SJSA1 (cell line): ENCODE results near the gene QPCTL. TPM values are rescaled to one million over a fixed set of nuclear protein-coding genes. Genes with fewer than 3 reads are reported as not detected.

Experiments
- DNase-seq, 2 experiments: peaks; one replicate each; pipeline ENCODE4 v3.0.0-alpha.2; 2015 to 2020; ENCODE audit warnings: low spot score in 2 of 2, low read depth in 1 of 2
- H3K27ac ChIP-seq: fragments of 250-450 bp; sonication (Bioruptor Pico); 2 replicates; pipeline ENCODE4 v1.5.1; 2020; ENCODE audit warnings: mild to moderate bottlenecking, moderate library complexity
- H3K27me3 ChIP-seq: fragments of 250-450 bp; sonication (Bioruptor Pico); replicated peaks from 2 replicates; pipeline ENCODE4 v1.5.1; 2020; ENCODE audit warnings: mild to moderate bottlenecking, moderate library complexity
- H3K36me3 ChIP-seq: fragments of 250-450 bp; sonication (Bioruptor Pico); 2 replicates; pipeline ENCODE4 v1.5.1; 2020; ENCODE audit warnings: mild to moderate bottlenecking
- H3K4me1 ChIP-seq: fragments of 250-450 bp; sonication (Bioruptor Pico); replicated peaks from 2 replicates; pipeline ENCODE4 v1.6.1; 2021; ENCODE audit warnings: mild to moderate bottlenecking
- H3K4me3 ChIP-seq: fragments of 250-450 bp; sonication (Bioruptor Pico); 2 replicates; pipeline ENCODE4 v1.5.1; 2020; ENCODE audit warnings: mild to moderate bottlenecking
- H3K9me3 ChIP-seq: fragments of 250-450 bp; sonication (Bioruptor Pico); replicated peaks from 2 replicates; pipeline ENCODE4 v1.5.1; 2020; ENCODE audit warnings: mild to moderate bottlenecking
- total RNA-seq: library from RNA; depleted of rRNA; stranded (reverse); fragments of >200 nt; shearing (Covaris generic); gene quantifications from 2 replicates; pipeline ENCODE4 v1.2.3, GENCODE V29; 2014; rRNA removed

QPCTL gene
- 11.6 and 14.6 TPM in 2 replicates for total RNA-seq

DNA sequence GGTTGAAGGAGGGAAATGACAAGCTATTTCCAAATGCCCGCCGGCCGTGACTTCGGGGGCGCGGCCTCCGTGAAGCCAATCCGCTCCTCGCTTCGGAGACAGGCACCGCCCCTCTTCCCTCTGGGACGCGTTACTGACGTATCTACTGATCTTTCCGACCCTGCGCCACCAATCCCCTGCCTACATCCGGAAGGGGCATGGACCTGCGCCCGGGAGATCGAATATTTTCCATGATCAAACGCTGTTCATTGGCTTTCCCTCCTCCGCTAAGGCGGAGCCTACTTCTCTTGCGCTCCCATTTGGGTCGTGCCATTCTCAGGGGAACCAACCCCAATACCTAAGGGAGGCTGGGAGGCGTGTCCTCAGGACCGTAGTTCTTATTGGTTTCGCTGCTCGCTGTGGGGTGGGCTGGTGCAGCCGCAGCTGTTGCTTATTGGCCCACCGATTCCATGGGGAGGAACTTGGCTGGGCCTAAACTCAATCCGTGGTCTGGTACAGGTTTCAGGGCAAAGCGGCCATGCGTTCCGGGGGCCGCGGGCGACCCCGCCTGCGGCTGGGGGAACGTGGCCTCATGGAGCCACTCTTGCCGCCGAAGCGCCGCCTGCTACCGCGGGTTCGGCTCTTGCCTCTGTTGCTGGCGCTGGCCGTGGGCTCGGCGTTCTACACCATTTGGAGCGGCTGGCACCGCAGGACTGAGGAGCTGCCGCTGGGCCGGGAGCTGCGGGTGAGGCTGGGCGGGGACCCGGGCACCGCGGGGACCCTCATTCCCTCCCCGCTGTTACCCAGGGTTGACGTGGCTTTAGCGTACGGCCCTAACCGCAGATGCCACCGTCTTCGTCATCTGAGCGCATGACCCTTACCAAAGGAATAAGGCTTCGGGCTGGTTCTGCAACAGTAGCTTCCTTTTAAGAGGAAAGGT, at the start of gene QPCTL:
Gene QPCTL, plus strand, starts transcription at position 480 of the 919 bp plus-strand sequence. Its CDS starts 38 bp downstream, at position 518.
- peak; percentile 99 to 100 for DNase-seq
- no peaks in the 10 kb centered on the region for H3K9me3 ChIP-seq
- no peaks in the 10 kb centered on the region for H3K27me3 ChIP-seq
- H3K27ac ChIP-seq, result peak within 1 kb of the TSS; percentile 49
- peaks cover 7% of the 10 kb centered on the region; the same call in 1 of the 2 replicates for H3K4me1 ChIP-seq
- peak within 1 kb of the TSS; percentile 64 for H3K4me3 ChIP-seq
- peaks cover 25% of the 10 kb centered on the region for H3K36me3 ChIP-seq

DNA sequence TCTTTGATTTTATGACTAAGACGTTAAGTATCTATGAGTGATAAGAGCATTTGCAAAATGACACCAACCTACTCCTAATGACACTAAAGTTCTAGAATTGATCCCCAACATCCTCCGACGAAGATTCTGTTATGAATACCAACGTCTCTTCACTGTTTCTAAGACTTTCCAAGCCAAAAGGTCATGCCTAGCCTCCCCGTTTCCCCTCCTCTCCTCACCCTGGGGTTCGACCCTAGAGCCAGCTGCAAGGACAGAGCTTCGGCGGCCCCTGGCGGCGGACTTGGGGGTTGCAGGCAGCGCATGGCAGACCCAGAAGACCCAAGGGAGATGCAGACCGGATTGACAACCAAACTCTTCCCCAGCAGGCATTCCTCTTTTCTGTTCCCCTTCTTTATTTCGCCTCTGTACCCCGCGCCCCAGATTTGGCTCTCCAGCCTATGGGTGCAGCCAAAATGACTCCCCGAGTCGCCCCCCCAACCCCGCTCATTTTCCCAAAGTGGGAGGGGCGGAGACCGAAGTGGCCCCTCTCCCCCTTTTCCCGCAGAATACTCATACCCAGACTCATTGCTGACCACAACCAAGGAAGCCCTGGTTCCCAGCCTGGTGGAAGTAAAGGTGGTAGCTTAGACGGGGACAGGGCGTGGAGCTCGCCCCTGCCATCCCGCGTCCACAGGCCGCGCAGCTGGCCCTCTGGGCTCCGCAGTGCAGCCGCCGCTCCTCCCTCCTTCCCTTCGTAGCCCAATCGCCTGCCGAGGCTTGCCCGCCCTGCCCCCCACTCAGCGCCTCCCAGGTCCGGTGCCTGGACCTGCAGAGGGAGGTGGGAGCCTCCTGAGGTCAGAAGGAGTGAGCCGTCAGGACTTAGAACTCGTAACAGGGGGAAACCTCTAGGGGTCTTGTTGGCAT, 49.2 kb upstream of the QPCTL start:
- Histone ChIP-seq H3K4me3 (no peak overlapping the region), H3K4me1 (peaks cover 37% of the 10 kb centered on the region), H3K36me3 (no peaks in the 10 kb centered on the region), H3K9me3 (no peaks in the 10 kb centered on the region), H3K27me3 (no peaks in the 10 kb centered on the region), H3K27ac (peak overlapping the region; percentile 63)
- peak; percentile 87 to 92 for DNase-seq

DNA sequence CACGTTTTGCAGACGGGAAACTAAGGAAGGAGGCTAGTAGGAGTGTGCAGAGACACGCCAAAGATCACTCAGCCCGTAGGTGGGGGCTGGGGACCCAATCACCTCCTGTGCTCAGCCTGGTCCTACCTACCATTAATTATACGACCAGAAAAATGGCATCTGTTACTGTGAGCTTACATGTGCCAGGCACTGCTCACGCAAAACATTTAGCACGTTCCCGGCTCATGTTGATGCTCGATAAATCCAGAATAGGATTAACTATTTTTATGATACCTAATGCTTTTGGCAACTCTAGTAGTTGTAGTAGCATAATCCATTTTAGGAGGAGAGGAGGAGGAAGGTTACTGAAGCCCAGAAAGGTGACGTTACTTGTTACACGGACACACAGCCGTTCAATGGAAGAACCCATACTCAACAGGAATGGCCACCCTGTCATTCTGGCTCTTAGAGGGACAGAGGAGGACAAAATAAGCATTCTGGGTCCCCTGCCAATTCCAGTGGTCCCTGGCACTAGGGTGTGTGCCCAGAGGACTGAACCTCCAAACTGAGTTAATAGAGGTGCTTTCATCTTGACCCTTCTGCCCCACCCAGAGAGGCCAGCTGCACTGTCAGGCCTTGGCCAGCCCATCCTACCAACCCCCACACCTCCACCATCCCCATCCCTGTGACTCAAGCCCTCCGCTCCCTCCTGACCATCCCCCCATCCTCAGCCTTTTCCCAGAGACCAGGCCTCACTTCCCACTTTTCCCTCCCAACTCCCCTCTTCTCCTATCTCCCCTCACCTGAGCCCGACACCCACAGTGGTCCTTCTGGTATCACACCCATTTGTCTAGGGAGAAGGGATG, 48.3 kb upstream of the QPCTL start:
- Histone ChIP-seq H3K9me3 (no peaks in the 10 kb centered on the region), H3K4me1 (peaks cover 31% of the 10 kb centered on the region), H3K4me3 (no peak overlapping the region), H3K36me3 (no peaks in the 10 kb centered on the region), H3K27me3 (no peaks in the 10 kb centered on the region), H3K27ac (no peak overlapping the region)
- no peak for DNase-seq

DNA sequence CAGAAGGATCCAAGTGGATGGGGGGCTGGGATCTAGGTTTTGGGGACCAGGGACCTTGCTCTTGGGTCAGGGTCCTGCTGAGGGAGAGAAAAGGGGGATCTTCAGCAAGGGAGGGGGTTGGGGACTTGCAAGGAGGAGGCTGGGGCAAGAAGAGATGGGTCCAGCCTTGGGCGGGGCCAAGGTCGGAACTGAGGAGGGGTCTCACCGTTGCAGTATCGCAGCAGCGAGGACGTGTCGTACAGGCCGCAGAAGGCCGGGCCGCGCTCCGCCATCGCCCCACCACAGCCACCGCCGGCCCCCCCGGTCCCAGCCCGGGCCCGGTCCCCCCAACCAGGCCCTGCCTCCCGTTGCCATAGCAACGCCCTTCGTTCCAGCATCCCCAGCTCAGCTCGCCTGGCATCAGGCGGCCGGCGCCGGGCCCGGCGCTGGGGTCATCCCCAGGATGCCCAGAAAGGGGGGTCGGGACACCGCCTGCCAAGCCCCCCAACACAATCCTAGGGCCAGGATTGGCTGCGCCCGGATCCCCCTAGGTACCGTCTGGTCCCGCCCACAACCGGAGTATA, 47.3 kb upstream of the QPCTL start:
- DNase-seq, result no peak
- Histone ChIP-seq H3K9me3 (no peaks in the 10 kb centered on the region), H3K27me3 (no peaks in the 10 kb centered on the region), H3K4me3 (peak overlapping the region; percentile 34), H3K27ac (no peak overlapping the region), H3K36me3 (no peaks in the 10 kb centered on the region), H3K4me1 (peaks cover 25% of the 10 kb centered on the region)

DNA sequence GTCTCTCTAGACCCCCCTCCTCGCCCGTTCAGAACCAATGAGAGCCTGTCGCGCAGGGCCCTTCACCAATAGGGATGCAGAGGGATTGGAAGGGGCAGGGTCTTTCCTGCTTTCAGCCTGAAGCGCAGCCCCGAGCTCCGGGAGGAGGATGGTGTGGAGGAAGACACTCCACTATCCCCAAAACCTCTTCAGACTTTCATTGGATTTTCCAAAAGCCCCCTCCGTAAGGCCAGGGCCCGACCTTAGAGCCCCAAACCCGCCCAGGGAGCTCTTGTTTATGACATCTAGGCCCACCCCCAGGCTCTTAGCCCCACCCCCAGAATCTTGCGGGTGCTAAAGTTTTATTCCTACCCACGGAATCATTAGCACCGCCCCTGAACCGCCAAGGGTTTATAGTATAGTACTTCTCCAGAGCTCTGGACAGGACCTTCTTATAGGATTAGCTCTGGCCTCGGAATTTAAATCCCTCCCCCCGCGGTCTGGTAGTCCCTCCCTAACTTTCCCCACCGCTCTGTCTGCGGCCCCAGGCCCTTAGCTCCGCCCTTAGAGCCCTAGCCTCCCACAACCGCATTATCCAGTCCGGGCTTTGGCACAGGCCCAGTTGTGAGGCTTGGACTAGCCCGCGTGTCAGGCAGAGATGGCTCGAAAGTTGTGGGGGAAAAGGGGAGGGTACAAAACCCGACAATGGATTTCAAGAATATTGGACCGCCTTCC, 46.7 kb upstream of the QPCTL start:
- peak; percentile 95 for DNase-seq
- Histone ChIP-seq H3K4me1 (peaks cover 24% of the 10 kb centered on the region), H3K27me3 (no peaks in the 10 kb centered on the region), H3K9me3 (no peaks in the 10 kb centered on the region), H3K4me3 (peak overlapping the region; percentile 34), H3K36me3 (no peaks in the 10 kb centered on the region), H3K27ac (no peak overlapping the region)

DNA sequence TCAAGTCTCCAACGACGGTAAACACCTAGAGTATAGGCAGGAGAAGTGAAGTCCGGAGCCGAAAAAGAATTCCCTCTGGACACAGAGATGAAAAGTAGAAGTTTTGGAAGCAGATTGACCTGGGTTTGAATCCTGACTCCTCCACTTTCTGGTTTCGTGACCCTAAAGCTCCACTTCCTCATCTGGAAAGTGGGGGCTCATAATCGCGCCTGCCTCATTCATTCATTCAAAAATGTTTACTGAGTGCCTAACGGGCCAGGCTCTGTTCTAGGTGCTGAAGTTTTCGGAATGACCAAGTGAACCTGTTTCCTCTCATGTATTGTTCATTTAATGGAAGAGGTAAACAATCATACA, 46.1 kb upstream of the QPCTL start:
- no peak overlapping the region for H3K27ac ChIP-seq
- H3K4me1 ChIP-seq, result peaks cover 18% of the 10 kb centered on the region
- no peaks in the 10 kb centered on the region for H3K27me3 ChIP-seq
- H3K36me3 ChIP-seq, result no peaks in the 10 kb centered on the region
- peak overlapping the region; percentile 34 for H3K4me3 ChIP-seq
- no peaks in the 10 kb centered on the region for H3K9me3 ChIP-seq
- DNase-seq, result no peak

DNA sequence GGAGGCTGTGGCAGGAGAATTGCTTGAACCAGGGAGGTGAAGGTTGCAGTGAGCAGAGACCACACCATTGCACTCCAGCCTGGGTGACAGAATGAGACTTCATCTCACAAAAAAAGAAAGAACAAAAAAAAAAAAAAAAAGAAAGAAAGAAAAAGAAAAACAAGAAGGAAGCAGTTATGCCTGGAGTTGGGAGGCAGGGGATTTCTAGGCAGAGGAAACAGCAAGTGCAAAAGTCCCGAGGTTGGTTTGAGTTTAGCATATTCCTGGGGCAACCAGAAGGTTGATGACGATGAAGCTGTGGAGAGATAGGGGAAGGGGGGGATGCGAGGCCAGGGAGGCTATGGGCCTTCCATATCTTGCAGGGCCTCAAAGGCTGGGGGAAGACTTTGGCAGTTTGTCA, 41.7 kb upstream of the QPCTL start:
- H3K4me3 ChIP-seq, result no peak overlapping the region

DNA sequence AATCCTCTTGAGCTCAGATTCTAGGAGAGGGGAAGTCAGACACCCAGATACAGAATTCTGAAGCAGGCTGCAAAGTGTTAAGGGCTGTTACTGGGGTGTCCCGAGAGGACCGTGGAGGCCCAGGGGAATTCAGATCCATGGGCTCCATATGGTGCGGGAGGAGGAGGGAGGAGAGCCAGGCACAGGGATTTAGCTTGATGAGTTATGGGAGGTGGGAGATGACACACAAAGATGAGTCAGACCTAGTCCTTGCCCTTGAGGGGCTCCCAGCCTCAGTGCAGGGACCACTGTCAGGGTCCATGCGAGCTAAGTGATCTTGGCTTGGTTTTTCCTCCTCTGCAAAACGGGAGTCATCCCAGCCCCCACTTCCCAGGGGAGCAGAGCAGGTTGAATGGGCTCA, 38.8 kb upstream of the QPCTL start:
- H3K4me3 ChIP-seq, result no peak overlapping the region
- no peak for DNase-seq
- no peaks in the 10 kb centered on the region for H3K4me1 ChIP-seq
- H3K27me3 ChIP-seq, result no peaks in the 10 kb centered on the region
- no peaks in the 10 kb centered on the region for H3K9me3 ChIP-seq
- no peaks in the 10 kb centered on the region for H3K36me3 ChIP-seq
- no peak overlapping the region for H3K27ac ChIP-seq

More for the DNA sequence above, 41.7 kb upstream of the QPCTL start:
- Histone ChIP-seq H3K27ac (no peak overlapping the region), H3K36me3 (no peaks in the 10 kb centered on the region), H3K4me1 (no peaks in the 10 kb centered on the region; the same call in 1 of the 2 replicates), H3K27me3 (no peaks in the 10 kb centered on the region), H3K9me3 (no peaks in the 10 kb centered on the region)
- DNase-seq, result no peak

DNA sequence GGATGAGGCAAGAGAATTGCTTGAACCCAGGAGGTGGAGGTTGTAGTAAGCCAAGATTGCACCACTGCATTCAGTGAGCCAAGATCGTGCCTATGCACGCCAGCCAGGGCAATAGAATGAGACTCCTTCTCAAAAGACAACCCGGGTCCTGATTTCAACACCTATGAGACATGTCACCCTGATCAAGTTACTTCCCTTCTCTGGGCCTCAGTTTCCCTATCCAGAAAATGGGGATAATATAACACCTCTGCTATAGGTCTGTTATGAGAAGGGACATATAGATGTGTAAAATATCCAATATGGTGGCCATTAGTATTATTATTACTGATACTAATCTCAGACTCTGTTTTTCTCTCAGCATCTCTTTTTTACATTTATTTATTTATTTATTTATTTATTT, 37.4 kb upstream of the QPCTL start:
- DNase-seq, result no peak
- Histone ChIP-seq H3K9me3 (no peaks in the 10 kb centered on the region), H3K36me3 (no peaks in the 10 kb centered on the region), H3K4me1 (no peaks in the 10 kb centered on the region), H3K27me3 (no peaks in the 10 kb centered on the region), H3K27ac (no peak overlapping the region), H3K4me3 (no peak overlapping the region)

DNA sequence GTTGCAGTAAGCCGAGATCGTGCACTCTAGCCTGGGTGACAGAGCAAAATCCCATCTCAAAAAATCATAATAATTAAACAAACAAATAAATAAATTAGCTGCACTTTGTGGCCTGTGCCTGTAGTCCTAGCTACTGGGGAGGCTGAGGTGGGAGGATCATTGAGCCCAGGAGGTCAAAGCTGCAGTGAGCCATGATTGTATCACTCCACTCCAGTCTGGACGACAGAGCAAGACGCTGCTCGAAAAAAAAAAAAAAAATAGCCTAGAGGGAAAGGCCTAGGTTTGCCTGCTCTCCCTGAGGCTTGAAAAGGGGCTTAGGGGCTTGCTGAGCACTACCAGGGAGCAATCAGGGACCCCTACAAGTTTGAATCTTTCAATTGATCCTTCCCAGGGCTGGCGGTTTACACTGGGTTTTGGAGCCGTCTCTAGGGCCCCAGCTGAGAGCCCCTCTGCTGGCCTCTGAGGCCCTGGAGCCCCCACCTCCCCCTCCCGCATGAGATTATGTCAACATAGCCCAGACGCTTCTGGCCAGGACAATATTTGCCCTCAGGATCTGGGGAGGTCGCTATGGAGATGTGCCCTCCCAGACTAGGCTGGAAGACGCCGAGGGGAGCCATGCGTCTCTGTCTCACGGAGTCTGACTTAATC, 34.8 kb upstream of the QPCTL start:
- no peak for DNase-seq
- Histone ChIP-seq H3K27ac (no peak overlapping the region), H3K4me1 (no peaks in the 10 kb centered on the region), H3K36me3 (no peaks in the 10 kb centered on the region), H3K27me3 (no peaks in the 10 kb centered on the region), H3K9me3 (no peaks in the 10 kb centered on the region), H3K4me3 (no peak overlapping the region)

DNA sequence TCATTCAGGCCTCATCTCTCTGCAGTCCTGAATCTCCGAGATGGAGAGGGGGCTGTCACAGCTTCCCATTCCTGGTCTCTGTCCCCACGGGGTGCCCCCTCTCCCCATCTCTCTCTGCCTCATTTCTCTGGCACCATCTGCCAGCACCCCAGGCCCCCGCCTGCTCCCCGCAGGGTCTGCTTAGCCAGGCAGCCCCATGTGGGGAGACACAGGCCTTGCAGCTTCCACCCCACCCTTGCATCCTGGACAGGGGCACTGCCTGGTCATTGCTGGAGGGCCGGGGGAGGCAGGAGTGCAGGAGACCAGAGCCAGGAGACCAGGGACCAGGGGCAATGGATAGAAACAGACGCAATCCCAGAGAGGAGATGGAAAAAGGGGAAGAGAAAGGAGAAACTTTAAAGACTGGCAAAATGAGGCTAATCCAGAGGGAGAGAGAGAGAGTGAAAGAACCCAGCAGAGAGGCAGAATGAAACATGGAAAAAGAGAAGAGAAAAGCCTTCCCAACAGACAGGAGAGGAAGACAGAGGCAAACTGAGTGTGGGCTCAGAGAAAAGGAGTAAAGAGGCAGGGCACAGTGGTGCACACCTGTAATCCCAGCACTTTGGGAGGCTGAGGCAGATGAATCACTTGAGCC, 33.3 kb upstream of the QPCTL start:
- no peak overlapping the region for H3K27ac ChIP-seq
- H3K9me3 ChIP-seq, result no peaks in the 10 kb centered on the region
- H3K4me1 ChIP-seq, result no peaks in the 10 kb centered on the region
- no peak for DNase-seq
- H3K36me3 ChIP-seq, result no peaks in the 10 kb centered on the region
- H3K27me3 ChIP-seq, result no peaks in the 10 kb centered on the region
- H3K4me3 ChIP-seq, result no peak overlapping the region

DNA sequence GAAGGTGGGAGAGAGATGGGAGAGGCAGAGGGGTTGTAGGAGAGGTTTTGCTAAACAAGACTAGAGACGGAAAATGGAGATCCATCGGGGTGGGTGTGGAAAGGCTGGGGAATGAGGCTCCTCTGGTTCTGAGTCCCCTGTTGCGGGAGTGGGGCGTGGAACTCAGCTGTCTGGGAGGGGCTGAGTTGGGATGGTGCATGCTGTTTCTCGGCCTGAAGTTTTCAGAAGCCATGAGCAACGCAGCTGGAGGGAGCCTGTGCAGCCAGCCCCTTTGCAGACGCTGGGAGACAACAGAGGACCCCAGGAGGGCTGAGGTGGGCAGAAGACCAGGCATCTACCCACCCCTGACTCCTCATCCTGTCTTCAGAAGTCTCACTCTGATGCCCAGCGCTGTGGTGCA, 31.8 kb upstream of the QPCTL start:
- Histone ChIP-seq H3K9me3 (no peaks in the 10 kb centered on the region), H3K27ac (no peak overlapping the region), H3K36me3 (no peaks in the 10 kb centered on the region), H3K4me1 (no peaks in the 10 kb centered on the region), H3K4me3 (no peak overlapping the region), H3K27me3 (no peaks in the 10 kb centered on the region)
- DNase-seq, result no peak
